ENCODE results near the gene PLEKHG4B.

The PLEKHG4B gene

DNA sequence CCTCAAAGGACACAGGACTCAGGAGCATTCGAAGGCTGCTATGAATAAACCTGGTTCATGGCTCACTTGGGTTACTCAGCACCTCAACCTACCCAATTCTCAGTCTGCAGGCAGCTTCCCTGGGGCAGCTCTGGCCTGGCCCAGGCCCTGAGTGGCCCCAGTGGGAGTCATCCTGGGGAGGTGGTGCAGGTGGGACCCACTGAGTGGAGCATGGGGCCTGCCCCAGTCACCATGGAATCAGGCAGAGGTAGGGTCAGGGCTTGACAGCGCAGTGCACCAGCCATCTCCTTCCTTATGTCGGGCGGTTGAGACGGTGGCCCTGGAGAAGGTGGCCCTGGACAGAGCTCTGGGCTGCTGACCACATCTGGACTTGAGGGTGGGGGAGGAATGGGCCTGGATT is 19.2 kb downstream of the PLEKHG4B start:
- H2AFZ ChIP-seq (ENCODE audit: low read depth, low read length) = no peak overlapping the region
- no peaks in the 10 kb centered on the region for H3K27me3 ChIP-seq (ENCODE audit: insufficient read depth, low read length, poor library complexity)
- no peaks in the 10 kb centered on the region for H3K4me1 ChIP-seq (ENCODE audit: insufficient read depth, low read length)
- H3K27ac ChIP-seq (ENCODE audit: low read length) = no peak overlapping the region
- H3K4me2 ChIP-seq (ENCODE audit: insufficient read depth, low read length) = no peak overlapping the region
- no peaks in the 10 kb centered on the region for H3K36me3 ChIP-seq (ENCODE audit: insufficient read depth, low read length)
- H3K79me2 ChIP-seq (ENCODE audit: insufficient read depth, low read length) = no peaks in the 10 kb centered on the region
- TF ChIP-seq, protein P1, sequence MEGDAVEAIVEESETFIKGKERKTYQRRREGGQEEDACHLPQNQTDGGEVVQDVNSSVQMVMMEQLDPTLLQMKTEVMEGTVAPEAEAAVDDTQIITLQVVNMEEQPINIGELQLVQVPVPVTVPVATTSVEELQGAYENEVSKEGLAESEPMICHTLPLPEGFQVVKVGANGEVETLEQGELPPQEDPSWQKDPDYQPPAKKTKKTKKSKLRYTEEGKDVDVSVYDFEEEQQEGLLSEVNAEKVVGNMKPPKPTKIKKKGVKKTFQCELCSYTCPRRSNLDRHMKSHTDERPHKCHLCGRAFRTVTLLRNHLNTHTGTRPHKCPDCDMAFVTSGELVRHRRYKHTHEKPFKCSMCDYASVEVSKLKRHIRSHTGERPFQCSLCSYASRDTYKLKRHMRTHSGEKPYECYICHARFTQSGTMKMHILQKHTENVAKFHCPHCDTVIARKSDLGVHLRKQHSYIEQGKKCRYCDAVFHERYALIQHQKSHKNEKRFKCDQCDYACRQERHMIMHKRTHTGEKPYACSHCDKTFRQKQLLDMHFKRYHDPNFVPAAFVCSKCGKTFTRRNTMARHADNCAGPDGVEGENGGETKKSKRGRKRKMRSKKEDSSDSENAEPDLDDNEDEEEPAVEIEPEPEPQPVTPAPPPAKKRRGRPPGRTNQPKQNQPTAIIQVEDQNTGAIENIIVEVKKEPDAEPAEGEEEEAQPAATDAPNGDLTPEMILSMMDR (IDR thresholded peaks at IDR 0.05; ENCODE audit: borderline replicate concordance, extremely low read depth, low read length, poor library complexity, severe bottlenecking) = no peak
- TF ChIP-seq EZH2 (IDR thresholded peaks at IDR 0.05; ENCODE audit: borderline replicate concordance, low read depth, low read length, severe bottlenecking) = no peak
- DNase-seq (no peak), ATAC-seq (ENCODE audit: insufficient read depth, low read depth) (no peak)
- H3K9ac ChIP-seq (ENCODE audit: low read depth, low read length) = no peak overlapping the region
- 0 out of 2 replicates have a peak, but pooled peaks cover 3% of the 10 kb centered on the region for H4K20me1 ChIP-seq (ENCODE audit: insufficient read depth, low read length)
- H3K4me3 ChIP-seq (ENCODE audit: low read depth in 1 of 2, low read length in 2 of 2) = no peak overlapping the region
- no peaks in the 10 kb centered on the region for H3K9me3 ChIP-seq (ENCODE audit: insufficient read depth, low read length, severe bottlenecking)

DNA sequence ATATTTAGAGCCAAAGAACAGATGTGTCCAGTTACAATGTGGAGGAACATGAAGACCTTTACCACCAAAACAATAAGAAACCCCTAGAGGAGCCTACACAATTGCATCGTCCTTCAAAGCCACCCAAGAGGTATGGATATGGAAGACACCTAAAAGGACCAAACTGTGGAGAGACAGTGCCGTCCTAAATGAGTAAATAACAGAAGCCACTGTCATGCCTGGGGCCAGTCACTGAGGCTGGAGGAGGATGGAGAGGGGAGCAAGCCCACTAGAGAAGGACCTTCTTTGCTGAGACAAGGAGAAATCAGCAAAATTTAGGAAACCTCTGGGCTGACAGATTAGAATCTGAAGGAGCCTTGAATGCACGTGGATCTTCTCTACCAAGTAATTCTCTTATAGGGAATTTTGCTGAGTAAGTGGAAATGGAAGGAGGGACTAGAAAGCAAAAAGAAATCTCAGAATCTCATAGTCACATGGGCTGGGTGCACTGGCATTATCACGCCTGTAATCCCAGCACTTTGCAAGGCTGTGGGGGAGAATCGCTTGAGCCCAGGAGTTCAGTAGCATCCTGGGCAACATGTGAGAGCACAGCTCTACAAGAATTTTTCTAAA is 27.6 kb downstream of the PLEKHG4B start:
- Histone ChIP-seq H3K36me3 (ENCODE audit: insufficient read depth, low read length) (no peaks in the 10 kb centered on the region), H3K4me3 (ENCODE audit: low read depth in 1 of 2, low read length in 2 of 2) (no peak overlapping the region), H2AFZ (ENCODE audit: low read depth, low read length) (no peak overlapping the region), H3K27me3 (ENCODE audit: insufficient read depth, low read length, poor library complexity) (no peaks in the 10 kb centered on the region), H3K27ac (ENCODE audit: low read length) (no peak overlapping the region), H3K9ac (ENCODE audit: low read depth, low read length) (no peak overlapping the region), H3K9me3 (ENCODE audit: insufficient read depth, low read length, severe bottlenecking) (peaks cover 2% of the 10 kb centered on the region), H4K20me1 (ENCODE audit: insufficient read depth, low read length) (no peaks in the 10 kb centered on the region), H3K4me1 (ENCODE audit: insufficient read depth, low read length) (no peaks in the 10 kb centered on the region), H3K79me2 (ENCODE audit: insufficient read depth, low read length) (no peaks in the 10 kb centered on the region), H3K4me2 (ENCODE audit: insufficient read depth, low read length) (no peak overlapping the region)
- DNase-seq (no peak), ATAC-seq (ENCODE audit: insufficient read depth, low read depth) (no peak)
- TF ChIP-seq, protein P1 (IDR thresholded peaks at IDR 0.05; ENCODE audit: borderline replicate concordance, extremely low read depth, low read length, poor library complexity, severe bottlenecking) = no peak
- TF ChIP-seq EZH2 (IDR thresholded peaks at IDR 0.05; ENCODE audit: borderline replicate concordance, low read depth, low read length, severe bottlenecking) = no peak

DNA sequence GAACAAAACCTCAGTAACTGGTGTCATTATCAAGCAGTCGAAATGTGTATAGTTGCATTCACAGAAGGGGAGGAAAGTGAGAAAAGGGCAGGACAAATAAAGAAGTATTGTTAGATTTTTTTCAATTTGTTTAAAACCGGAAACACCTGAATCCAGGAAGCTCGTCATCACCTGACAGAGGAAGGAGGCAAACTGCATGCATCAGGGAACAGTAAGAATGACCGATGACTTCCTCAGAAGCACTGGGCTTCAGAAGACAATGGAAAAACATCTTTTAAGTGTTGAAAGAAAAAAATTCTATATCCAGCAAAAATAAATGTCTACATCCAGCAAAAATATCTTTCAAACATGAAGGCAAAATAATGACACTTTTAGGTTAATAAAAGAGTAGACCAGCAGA is 29.5 kb downstream of the PLEKHG4B start:
- H3K79me2 ChIP-seq (ENCODE audit: insufficient read depth, low read length) = no peaks in the 10 kb centered on the region
- H3K9me3 ChIP-seq (ENCODE audit: insufficient read depth, low read length, severe bottlenecking) = peaks cover 4% of the 10 kb centered on the region
- H3K4me3 ChIP-seq (ENCODE audit: low read depth in 1 of 2, low read length in 2 of 2) = no peak overlapping the region
- H3K4me2 ChIP-seq (ENCODE audit: insufficient read depth, low read length) = no peak overlapping the region
- H3K36me3 ChIP-seq (ENCODE audit: insufficient read depth, low read length) = no peaks in the 10 kb centered on the region
- no peak overlapping the region for H3K9ac ChIP-seq (ENCODE audit: low read depth, low read length)
- no peak overlapping the region for H2AFZ ChIP-seq (ENCODE audit: low read depth, low read length)
- H3K27ac ChIP-seq (ENCODE audit: low read length) = no peak overlapping the region
- no peaks in the 10 kb centered on the region for H4K20me1 ChIP-seq (ENCODE audit: insufficient read depth, low read length)
- H3K4me1 ChIP-seq (ENCODE audit: insufficient read depth, low read length) = no peaks in the 10 kb centered on the region
- no peaks in the 10 kb centered on the region for H3K27me3 ChIP-seq (ENCODE audit: insufficient read depth, low read length, poor library complexity)
- DNase-seq (no peak), ATAC-seq (ENCODE audit: insufficient read depth, low read depth) (no peak)
- TF ChIP-seq, protein P1 (IDR thresholded peaks at IDR 0.05; ENCODE audit: borderline replicate concordance, extremely low read depth, low read length, poor library complexity, severe bottlenecking) = no peak
- no peak for TF ChIP-seq EZH2 (IDR thresholded peaks at IDR 0.05; ENCODE audit: borderline replicate concordance, low read depth, low read length, severe bottlenecking)
